Kidney (tissue), 14 donors: ENCODE results near the gene ZNF304. TPM values are rescaled to one million over a fixed set of nuclear protein-coding genes. Genes with fewer than 3 reads are reported as not detected.
"Not testable (repeated sequence)": the region's sequence is repeated elsewhere in the genome, so short reads cannot be mapped to it uniquely, and the experiment has no call there.

Source experiments
- DNase-seq, 5 donors: peaks; one replicate each; pipeline ENCODE4 v3.0.0-alpha.2; 2013 to 2020
- FAIRE-seq: peaks from 2 replicates; lab custom pipeline; 2012; peaks lifted over from hg19 to GRCh38; lab: Jason Lieb, UNC
- H3K27ac ChIP-seq, 2 donors: one replicate each; pipeline ENCODE4 v1.7.0; 2013; ENCODE audit warnings: low read depth in 2 of 2, low read length in 2 of 2, inconsistent platforms in 1 of 2
- H3K27me3 ChIP-seq: one replicate; pipeline ENCODE4 v1.7.1; 2013; ENCODE audit warnings: low read length, inconsistent platforms; ENCODE audit not compliant: control insufficient read depth, insufficient read depth
- H3K36me3 ChIP-seq, 3 donors: one replicate each; pipeline versions ENCODE4 v1.7.0 to v1.7.1; 2013; ENCODE audit warnings: low read length in 3 of 3, control low read depth in 1 of 3, inconsistent platforms in 1 of 3; ENCODE audit not compliant: insufficient read depth in 3 of 3, control insufficient read depth in 2 of 3
- H3K4me1 ChIP-seq, 3 donors: one replicate each; pipeline versions ENCODE4 v1.7.0 to v1.7.1; 2013; ENCODE audit warnings: low read length in 3 of 3, inconsistent platforms in 1 of 3, low read depth in 1 of 3; ENCODE audit not compliant: control insufficient read depth in 2 of 3, insufficient read depth in 2 of 3
- H3K4me3 ChIP-seq, 3 donors: one replicate each; pipeline versions ENCODE4 v1.7.0 to v1.8.1; 2013; ENCODE audit warnings: low read length in 3 of 3, control low read depth in 1 of 3, inconsistent platforms in 1 of 3
- H3K9ac ChIP-seq, 3 donors: one replicate each; pipeline versions ENCODE4 v1.7.0 to v1.7.1; 2013; ENCODE audit warnings: low read length in 3 of 3, control low read depth in 1 of 3, inconsistent platforms in 1 of 3
- H3K9me3 ChIP-seq, 3 donors: one replicate each; pipeline versions ENCODE4 v1.7.0 to v1.7.1; 2013; ENCODE audit warnings: low read length in 3 of 3, control low read depth in 1 of 3, inconsistent platforms in 1 of 3; ENCODE audit not compliant: control insufficient read depth in 2 of 3, insufficient read depth in 1 of 3
- intact Hi-C: fragments of 100-400 bp; cut with DNase I; formaldehyde crosslinking; loops from one replicate; pipeline ENCODE4 v1.11.1; 2022
- polyA plus RNA-seq: library from polyadenylated mRNA; stranded (reverse); fragments of 350-450 nt; fragmentation: Illumina TruSeq; extraction: RNeasy Lipid Tissue Mini Kit (QIAGEN cat#74804); gene quantifications from one replicate; pipeline ENCODE4 v1.2.3, GENCODE V29; 2014; ENCODE audit warnings: low read depth, low replicate concordance; ENCODE audit not compliant: insufficient read depth
- total RNA-seq: library from RNA; stranded (reverse); fragmentation: NEBNext Ultra II Directional; extraction: Animal tissue kit (Norgen Biotek cat#: 25700); gene quantifications from one replicate; pipeline ENCODE4 v1.2.1, GENCODE V29; 2021
- TF ChIP-seq, protein P1 (sequence below): IDR thresholded peaks from 3 replicates; pipeline ENCODE4 v1.5.1; 2012; ENCODE audit warnings: mild to moderate bottlenecking, moderate library complexity, borderline replicate concordance; ENCODE audit not compliant: insufficient read depth; ENCODE audit errors: extremely low read depth
- donor health status: control.
- donor health status: control.
- donor health status: control.
- donor health status: control.
- donor health status: control.
- donor health status: DM: yes; HTN: yes; CAD: no.
- donor health status: Normal renal cell carcinoma (clear cell type).

Gene ZNF304
- total and polyA plus RNA-seq, 2 donors from 2014 or later = 3.3 to 13.8 TPM

DNA sequence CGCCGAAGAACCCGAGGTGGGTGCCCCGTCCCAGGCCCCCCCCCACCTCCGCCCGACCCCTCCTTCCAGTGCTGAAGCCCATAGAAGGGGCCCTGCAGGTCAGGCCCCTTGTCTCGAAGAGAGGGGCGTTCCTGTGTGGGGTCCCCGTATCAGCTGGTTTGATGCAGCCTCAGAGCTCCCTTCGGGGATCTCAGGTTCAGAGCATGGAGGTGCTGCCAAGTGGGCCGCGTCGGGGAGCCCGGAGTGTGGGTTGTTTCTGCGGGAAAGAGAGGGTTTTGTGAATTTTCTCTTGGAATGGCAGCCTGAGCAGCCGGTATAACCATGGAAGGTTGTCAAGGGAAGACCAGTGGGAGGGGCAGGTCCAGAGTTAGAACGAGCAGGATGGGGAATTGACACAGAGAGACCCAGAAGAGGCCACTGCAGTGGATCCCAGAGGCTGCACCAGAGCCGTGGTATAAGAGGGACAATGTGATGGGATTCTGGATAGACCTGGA lies 12.7 kb downstream of the ZNF304 start:
- peak in 2 of 5 donors; percentile 27 to 51 for DNase-seq
- Histone ChIP-seq H3K9ac (peak overlapping the region; percentile 60 to 93 (median 82)), H3K9me3 (peaks cover 0 to 6% (median 0%) of the 10 kb centered on the region in 3 donors), H3K27me3 (no peaks in the 10 kb centered on the region), H3K4me1 (peaks cover 0 to 6% (median 2%) of the 10 kb centered on the region in 3 donors), H3K36me3 (peaks cover 2 to 5% (median 2%) of the 10 kb centered on the region in 3 donors), H3K4me3 (peak overlapping the region; percentile 80 to 92 (median 91)), H3K27ac (peak overlapping the region; percentile 83 to 92)
- TF ChIP-seq, protein P1, sequence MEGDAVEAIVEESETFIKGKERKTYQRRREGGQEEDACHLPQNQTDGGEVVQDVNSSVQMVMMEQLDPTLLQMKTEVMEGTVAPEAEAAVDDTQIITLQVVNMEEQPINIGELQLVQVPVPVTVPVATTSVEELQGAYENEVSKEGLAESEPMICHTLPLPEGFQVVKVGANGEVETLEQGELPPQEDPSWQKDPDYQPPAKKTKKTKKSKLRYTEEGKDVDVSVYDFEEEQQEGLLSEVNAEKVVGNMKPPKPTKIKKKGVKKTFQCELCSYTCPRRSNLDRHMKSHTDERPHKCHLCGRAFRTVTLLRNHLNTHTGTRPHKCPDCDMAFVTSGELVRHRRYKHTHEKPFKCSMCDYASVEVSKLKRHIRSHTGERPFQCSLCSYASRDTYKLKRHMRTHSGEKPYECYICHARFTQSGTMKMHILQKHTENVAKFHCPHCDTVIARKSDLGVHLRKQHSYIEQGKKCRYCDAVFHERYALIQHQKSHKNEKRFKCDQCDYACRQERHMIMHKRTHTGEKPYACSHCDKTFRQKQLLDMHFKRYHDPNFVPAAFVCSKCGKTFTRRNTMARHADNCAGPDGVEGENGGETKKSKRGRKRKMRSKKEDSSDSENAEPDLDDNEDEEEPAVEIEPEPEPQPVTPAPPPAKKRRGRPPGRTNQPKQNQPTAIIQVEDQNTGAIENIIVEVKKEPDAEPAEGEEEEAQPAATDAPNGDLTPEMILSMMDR = no peak
- intact Hi-C loops = no loop called here
- no peak for FAIRE-seq

DNA sequence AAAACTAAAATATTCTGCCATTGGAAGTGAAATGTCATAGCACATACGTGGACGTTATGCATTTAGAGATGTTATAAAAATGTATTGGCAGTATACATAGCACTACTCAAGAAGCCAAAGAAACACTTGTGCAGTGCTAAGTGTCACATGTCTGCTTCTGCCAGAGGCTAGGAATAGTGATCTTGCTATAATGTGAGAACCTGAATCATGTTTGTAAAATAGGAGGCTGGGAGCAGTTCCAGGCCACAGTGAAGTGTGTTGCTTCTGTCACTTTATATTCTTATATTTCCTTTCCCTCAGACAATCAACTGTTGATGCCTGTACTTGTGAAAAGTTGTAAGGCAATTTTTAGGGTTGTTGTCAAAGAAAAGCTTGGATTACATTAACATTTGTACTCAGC lies 15.7 kb downstream of the ZNF304 start:
- FAIRE-seq = no peak
- no peak for DNase-seq
- no peak overlapping the region for H3K9ac ChIP-seq
- no peak overlapping the region for H3K4me3 ChIP-seq
- intact Hi-C loops = no loop called here
- no peaks in the 10 kb centered on the region for H3K9me3 ChIP-seq
- H3K4me1 ChIP-seq = peaks cover 0 to 6% (median 2%) of the 10 kb centered on the region in 3 donors
- TF ChIP-seq, protein P1 = no peak
- H3K36me3 ChIP-seq = peaks cover 0 to 5% (median 4%) of the 10 kb centered on the region in 3 donors
- H3K27me3 ChIP-seq = no peaks in the 10 kb centered on the region
- no peak overlapping the region for H3K27ac ChIP-seq

DNA sequence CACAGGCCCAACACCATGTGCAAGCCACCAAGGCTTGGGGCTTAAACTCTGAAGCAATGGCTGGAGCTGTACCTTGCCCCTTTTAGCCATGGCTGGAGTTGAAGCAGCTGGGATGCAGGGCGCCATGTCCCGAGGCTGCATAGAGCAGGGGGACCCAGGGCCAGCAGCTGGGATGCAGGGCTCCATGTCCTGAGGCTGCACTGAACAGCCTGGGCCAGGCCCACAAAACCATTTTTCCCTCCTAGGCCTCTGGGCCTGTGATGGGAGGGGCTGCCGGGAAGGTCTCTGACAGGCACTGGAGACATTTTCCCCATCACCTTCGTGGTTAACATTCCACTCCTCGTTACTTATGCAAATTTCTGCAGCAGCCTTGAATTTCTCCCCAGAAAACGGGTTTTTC lies 23.1 kb downstream of the ZNF304 start:
- Histone ChIP-seq H3K4me1 (no peaks in the 10 kb centered on the region), H3K27ac (no peak overlapping the region), H3K36me3 (peaks cover 13 to 36% (median 19%) of the 10 kb centered on the region in 3 donors), H3K9me3 (peaks cover 0 to 19% (median 13%) of the 10 kb centered on the region in 3 donors), H3K27me3 (no peaks in the 10 kb centered on the region), H3K4me3 (no peak overlapping the region), H3K9ac (no peak overlapping the region)
- TF ChIP-seq, protein P1 = no peak
- intact Hi-C loops = no loop called here
- FAIRE-seq (no peak), DNase-seq (no peak)

DNA sequence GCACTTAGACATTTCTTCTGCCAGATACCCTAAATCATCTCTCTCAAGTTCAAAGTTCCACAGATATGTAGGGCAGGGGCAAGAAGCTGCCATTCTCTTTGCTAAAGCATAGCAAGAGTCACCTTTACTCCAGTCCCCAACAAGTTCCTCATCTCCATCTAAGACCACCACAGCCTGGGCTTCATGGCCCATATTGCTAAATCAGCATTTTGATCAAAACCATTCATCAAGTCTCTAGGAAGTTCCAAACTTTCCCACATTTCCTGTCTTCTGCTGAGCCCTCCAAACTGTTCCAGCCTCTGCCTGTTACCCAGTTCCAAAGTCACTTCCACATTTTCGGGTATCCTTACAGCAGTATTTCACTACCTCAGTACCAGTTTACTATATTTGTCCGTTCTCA lies 23.6 kb downstream of the ZNF304 start:
- H3K4me3 ChIP-seq, H3K9ac ChIP-seq, H3K27me3 ChIP-seq, DNase-seq, intact Hi-C loops, H3K4me1 ChIP-seq, FAIRE-seq, H3K27ac ChIP-seq: not testable (repeated sequence)
- Histone ChIP-seq H3K9me3 (peaks cover 0 to 19% (median 13%) of the 10 kb centered on the region in 3 donors), H3K36me3 (peaks cover 13 to 36% (median 19%) of the 10 kb centered on the region in 3 donors)
